22Rv1 (cell line): Measurements from ENCODE around the gene CEBPG.

Experiments used
- H3K27ac ChIP-seq: fragments of 450-650 bp; 2 replicates; pipeline ENCODE4 v1.5.1; 2017
- ZFX ChIP-seq: fragments of 450-650 bp; IDR thresholded peaks from 2 replicates; pipeline ENCODE4 v1.6.1; 2017; ENCODE audit warnings: antibody characterized with exemption, borderline replicate concordance
- TF ChIP-seq, protein P1 (sequence below): fragments of 450-650 bp; IDR thresholded peaks from 2 replicates; pipeline ENCODE4 v1.5.1; 2017; ENCODE audit warnings: mild to moderate bottlenecking

The CEBPG gene

DNA sequence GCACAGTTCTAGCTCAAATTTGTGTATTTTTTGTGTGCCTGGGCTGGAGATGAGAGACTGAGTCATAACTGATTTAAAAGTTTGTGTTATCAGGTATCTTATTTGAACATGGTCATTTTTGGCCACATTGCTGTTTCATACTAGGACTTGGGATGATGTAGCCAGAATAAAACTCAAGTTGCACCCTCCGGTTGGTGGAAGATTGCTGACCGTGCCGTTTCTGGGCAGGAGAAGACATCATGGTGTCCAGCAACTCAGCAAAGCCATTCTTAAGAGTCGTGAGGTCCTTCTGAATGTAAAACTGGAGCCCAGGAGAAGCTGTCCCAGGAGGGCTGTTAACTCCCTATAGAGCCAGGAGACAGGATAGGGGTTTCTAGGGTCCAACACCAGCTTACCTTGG lies 7.6 kb downstream of the CEBPG start:
- no peak overlapping the region for H3K27ac ChIP-seq
- TF ChIP-seq ZFX = no peak
- TF ChIP-seq, protein P1, sequence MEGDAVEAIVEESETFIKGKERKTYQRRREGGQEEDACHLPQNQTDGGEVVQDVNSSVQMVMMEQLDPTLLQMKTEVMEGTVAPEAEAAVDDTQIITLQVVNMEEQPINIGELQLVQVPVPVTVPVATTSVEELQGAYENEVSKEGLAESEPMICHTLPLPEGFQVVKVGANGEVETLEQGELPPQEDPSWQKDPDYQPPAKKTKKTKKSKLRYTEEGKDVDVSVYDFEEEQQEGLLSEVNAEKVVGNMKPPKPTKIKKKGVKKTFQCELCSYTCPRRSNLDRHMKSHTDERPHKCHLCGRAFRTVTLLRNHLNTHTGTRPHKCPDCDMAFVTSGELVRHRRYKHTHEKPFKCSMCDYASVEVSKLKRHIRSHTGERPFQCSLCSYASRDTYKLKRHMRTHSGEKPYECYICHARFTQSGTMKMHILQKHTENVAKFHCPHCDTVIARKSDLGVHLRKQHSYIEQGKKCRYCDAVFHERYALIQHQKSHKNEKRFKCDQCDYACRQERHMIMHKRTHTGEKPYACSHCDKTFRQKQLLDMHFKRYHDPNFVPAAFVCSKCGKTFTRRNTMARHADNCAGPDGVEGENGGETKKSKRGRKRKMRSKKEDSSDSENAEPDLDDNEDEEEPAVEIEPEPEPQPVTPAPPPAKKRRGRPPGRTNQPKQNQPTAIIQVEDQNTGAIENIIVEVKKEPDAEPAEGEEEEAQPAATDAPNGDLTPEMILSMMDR = no peak

DNA sequence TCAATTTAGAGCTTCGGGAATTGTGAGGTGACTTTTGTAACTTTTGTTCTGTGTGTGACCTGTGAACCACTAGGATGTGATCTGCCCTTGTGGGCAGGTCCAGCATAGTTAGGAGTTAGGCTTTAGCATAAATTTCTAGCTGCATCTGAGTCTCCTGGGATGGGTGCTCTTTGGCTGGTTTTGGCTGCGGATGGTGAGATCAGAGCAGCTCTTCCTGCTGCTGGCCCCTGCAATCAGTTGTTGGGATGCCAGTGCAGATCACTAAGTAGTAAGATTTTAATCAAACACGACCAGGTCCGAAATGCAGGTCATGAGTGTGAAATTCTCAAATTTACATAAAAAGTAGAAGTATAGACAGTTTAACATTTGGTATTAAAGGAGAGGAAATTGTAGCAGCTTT lies 8.5 kb downstream of the CEBPG start:
- TF ChIP-seq, protein P1 = no peak
- no peak for TF ChIP-seq ZFX
- H3K27ac ChIP-seq = no peak overlapping the region

GRCh38 chr19:33382982-33383381 lies 9.5 kb downstream of the CEBPG start:
- no peak overlapping the region for H3K27ac ChIP-seq
- TF ChIP-seq, protein P1 = no peak
- TF ChIP-seq ZFX = no peak

DNA sequence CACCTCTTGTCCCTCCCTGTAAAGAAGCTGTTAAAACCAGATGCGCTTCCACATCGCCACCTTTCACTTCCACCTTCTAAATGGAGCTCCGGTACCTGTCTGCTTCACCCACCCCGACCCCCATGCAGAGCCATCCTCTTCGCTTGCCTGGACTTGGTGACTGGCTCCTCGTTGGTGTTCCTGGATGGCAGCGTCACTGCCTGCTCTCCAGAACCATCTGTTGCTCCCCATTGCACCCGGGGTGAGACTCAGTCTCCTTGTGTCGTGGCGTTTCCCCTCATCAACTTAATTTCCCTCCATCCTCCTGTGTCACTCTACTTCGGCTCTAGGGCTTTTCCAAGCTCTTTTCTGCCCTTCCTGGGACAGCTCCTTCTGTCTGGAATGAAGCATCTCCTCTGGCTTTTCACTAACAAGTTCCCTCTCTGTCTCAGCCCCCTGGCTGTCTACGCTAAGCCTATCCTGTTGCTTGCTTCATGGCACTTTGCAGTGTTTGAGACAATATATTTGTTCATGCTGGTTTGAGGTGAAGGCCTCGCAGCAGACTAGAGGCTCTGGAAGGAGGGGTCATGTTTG lies 10.3 kb downstream of the CEBPG start:
- TF ChIP-seq, protein P1 = no peak
- no peak for TF ChIP-seq ZFX
- no peak overlapping the region for H3K27ac ChIP-seq

DNA sequence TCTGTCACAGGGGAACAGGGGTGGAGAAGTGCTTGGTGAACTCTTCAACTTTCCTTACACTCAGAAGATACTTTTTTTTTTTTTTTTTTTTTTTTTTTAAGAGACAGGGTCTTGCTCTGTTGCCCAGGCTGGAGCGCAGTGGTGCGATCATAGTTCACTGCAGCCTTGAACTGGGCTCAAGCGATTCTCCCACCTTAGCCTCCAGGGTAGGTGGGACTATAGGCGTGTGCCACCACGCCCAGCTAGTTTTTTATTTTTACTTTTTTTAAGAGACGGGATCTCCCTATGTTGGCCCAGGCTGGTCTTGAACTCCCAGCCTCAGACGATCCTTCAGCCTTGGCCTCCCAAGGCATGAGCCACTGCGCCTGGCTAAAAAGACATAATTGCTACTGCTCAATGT lies 11.5 kb downstream of the CEBPG start:
- TF ChIP-seq, protein P1 = no peak
- TF ChIP-seq ZFX = no peak
- H3K27ac ChIP-seq = no peak overlapping the region

DNA sequence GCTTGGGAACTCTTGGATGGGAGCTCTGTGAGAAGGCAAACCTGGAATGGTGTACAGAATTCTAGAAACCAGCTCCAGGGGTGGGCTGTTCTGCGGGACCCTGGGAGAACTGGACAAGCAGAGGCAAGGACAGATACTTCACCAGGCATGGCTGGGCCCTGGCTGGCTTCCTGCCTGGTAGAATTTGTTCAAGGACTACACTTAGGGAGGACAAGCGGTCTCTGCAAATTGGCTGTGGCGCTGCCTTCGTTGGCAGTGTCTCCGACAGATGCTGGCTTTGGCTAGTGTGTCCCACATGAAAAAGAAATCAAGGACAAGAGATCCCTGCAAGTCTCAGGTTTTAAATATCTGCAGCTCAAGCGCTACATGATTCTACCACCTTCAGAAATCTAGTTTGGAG lies 12.4 kb downstream of the CEBPG start:
- H3K27ac ChIP-seq = no peak overlapping the region
- TF ChIP-seq, protein P1 = no peak
- TF ChIP-seq ZFX = no peak

GRCh38 chr19:33386361-33386858 lies 12.9 kb downstream of the CEBPG start:
- H3K27ac ChIP-seq = no peak overlapping the region
- no peak for TF ChIP-seq ZFX
- TF ChIP-seq, protein P1 = no peak
